Measurements from ENCODE around the gene MMP20. TPM values are rescaled to one million over a fixed set of nuclear protein-coding genes. Genes with fewer than 3 reads are reported as not detected.

The MMP20 gene
- total RNA-seq, 4 donors from 2014 or later: not detected

GRCh38 chr11:102583141-102583873 lies 41.8 kb downstream of the MMP20 start:
- TF ChIP-seq CTCF (IDR thresholded peaks at IDR 0.05) (no peak), POLR2A (IDR thresholded peaks at IDR 0.05) (no peak), POLR2AphosphoS5 (IDR thresholded peaks at IDR 0.05) (no peak), EP300 (IDR thresholded peaks at IDR 0.05) (no peak)
- WGBS: 95% methylated on average over 2 of the region's 2 CpGs
- no peaks in the 10 kb centered on the region for H3K9me3 ChIP-seq
- H3K27ac ChIP-seq: no peak overlapping the region
- H3K27me3 ChIP-seq: no peaks in the 10 kb centered on the region
- H3K36me3 ChIP-seq: no peaks in the 10 kb centered on the region
- no peak overlapping the region for H3K4me3 ChIP-seq
- DNase-seq (ENCODE audit: low spot score in 2 of 2): no peak
- no peaks in the 10 kb centered on the region for H3K4me1 ChIP-seq

GRCh38 chr11:102582140-102582539 lies 43.0 kb downstream of the MMP20 start:
- no peaks in the 10 kb centered on the region for H3K36me3 ChIP-seq
- no peaks in the 10 kb centered on the region for H3K9me3 ChIP-seq
- no peaks in the 10 kb centered on the region for H3K4me1 ChIP-seq
- TF ChIP-seq CTCF (IDR thresholded peaks at IDR 0.05) (no peak), POLR2AphosphoS5 (IDR thresholded peaks at IDR 0.05) (no peak), EP300 (IDR thresholded peaks at IDR 0.05) (no peak), POLR2A (IDR thresholded peaks at IDR 0.05) (no peak)
- H3K27ac ChIP-seq: no peak overlapping the region
- WGBS: 88% methylated on average over 1 of the region's 1 CpG
- no peaks in the 10 kb centered on the region for H3K27me3 ChIP-seq
- DNase-seq (ENCODE audit: low spot score in 2 of 2): no peak
- no peak overlapping the region for H3K4me3 ChIP-seq

GRCh38 chr11:102581066-102581465 lies 44.1 kb downstream of the MMP20 start:
- H3K4me1 ChIP-seq: no peaks in the 10 kb centered on the region

GRCh38 chr11:102580185-102580951 lies 44.8 kb downstream of the MMP20 start:
- Histone ChIP-seq H3K9me3 (no peaks in the 10 kb centered on the region), H3K27ac (no peak overlapping the region), H3K4me3 (no peak overlapping the region), H3K27me3 (no peaks in the 10 kb centered on the region), H3K36me3 (no peaks in the 10 kb centered on the region), H3K4me1 (no peaks in the 10 kb centered on the region)
- no peak for TF ChIP-seq CTCF (IDR thresholded peaks at IDR 0.05)
- no peak for TF ChIP-seq POLR2AphosphoS5 (IDR thresholded peaks at IDR 0.05)
- no peak for TF ChIP-seq POLR2A (IDR thresholded peaks at IDR 0.05)
- no peak for DNase-seq (ENCODE audit: low spot score in 2 of 2)
- 76% methylated on average over 3 of the region's 3 CpGs for WGBS

More at GRCh38 chr11:102581066-102581465, 44.1 kb downstream of the MMP20 start:
- Histone ChIP-seq H3K27ac (no peak overlapping the region), H3K36me3 (no peaks in the 10 kb centered on the region), H3K4me3 (no peak overlapping the region), H3K9me3 (no peaks in the 10 kb centered on the region), H3K27me3 (no peaks in the 10 kb centered on the region)
- no peak for TF ChIP-seq EP300 (IDR thresholded peaks at IDR 0.05)
- no peak for TF ChIP-seq CTCF (IDR thresholded peaks at IDR 0.05)
- TF ChIP-seq POLR2A (IDR thresholded peaks at IDR 0.05): no peak
- TF ChIP-seq POLR2AphosphoS5 (IDR thresholded peaks at IDR 0.05): no peak
- DNase-seq (ENCODE audit: low spot score in 2 of 2): no peak
- 91% methylated on average over 4 of the region's 4 CpGs for WGBS

GRCh38 chr11:102577723-102578122 lies 47.4 kb downstream of the MMP20 start:
- H3K4me1 ChIP-seq: peaks cover 2% of the 10 kb centered on the region
- 74% methylated on average over 2 of the region's 2 CpGs for WGBS
- H3K4me3 ChIP-seq: no peak overlapping the region
- H3K27ac ChIP-seq: no peak overlapping the region
- no peak for DNase-seq (ENCODE audit: low spot score in 2 of 2)
- H3K36me3 ChIP-seq: no peaks in the 10 kb centered on the region
- no peaks in the 10 kb centered on the region for H3K27me3 ChIP-seq
- no peak for TF ChIP-seq CTCF (IDR thresholded peaks at IDR 0.05)
- no peak for TF ChIP-seq POLR2AphosphoS5 (IDR thresholded peaks at IDR 0.05)
- TF ChIP-seq POLR2A (IDR thresholded peaks at IDR 0.05): no peak
- TF ChIP-seq EP300 (IDR thresholded peaks at IDR 0.05): no peak
- H3K9me3 ChIP-seq: no peaks in the 10 kb centered on the region
